Smooth muscle cell (in vitro differentiated cells): ENCODE measurements around the gene STAMBP. TPM values are rescaled to one million over a fixed set of nuclear protein-coding genes. Genes with fewer than 3 reads are reported as not detected.
"Not testable (repeated sequence)": the region's sequence is repeated elsewhere in the genome, so short reads cannot be mapped to it uniquely, and the experiment has no call there.

ENCODE experiments used
- DNase-seq: peaks from one replicate; lab custom pipeline; 2025; ENCODE audit not compliant: unreplicated experiment; lab: John Stamatoyannopoulos, UW
- H2AFZ ChIP-seq: fragments of 200-600 bp; sonication (generic); 2 replicates; pipeline ENCODE4 v1.6.0; 2016; ENCODE audit warnings: antibody characterized with exemption, low read depth, mild to moderate bottlenecking
- H3F3A ChIP-seq: fragments of 200-600 bp; sonication (generic); 2 replicates; pipeline ENCODE4 v1.6.0; 2017; ENCODE audit warnings: antibody characterized with exemption, low read depth
- H3K27ac ChIP-seq: fragments of 200-600 bp; sonication (generic); 2 replicates; pipeline ENCODE4 v1.5.1; 2016; ENCODE audit warnings: low read depth, mild to moderate bottlenecking
- H3K27me3 ChIP-seq: fragments of 200-600 bp; sonication (generic); 2 replicates; pipeline ENCODE4 v1.6.1; 2016; ENCODE audit warnings: low read depth, mild to moderate bottlenecking
- H3K36me3 ChIP-seq: fragments of 200-600 bp; sonication (generic); 2 replicates; pipeline ENCODE4 v1.5.1; 2016; ENCODE audit warnings: low read depth
- H3K4me1 ChIP-seq: fragments of 200-600 bp; sonication (generic); 2 replicates; pipeline ENCODE4 v1.5.1; 2016; ENCODE audit warnings: low read depth
- H3K4me2 ChIP-seq: fragments of 200-600 bp; sonication (generic); 2 replicates; pipeline ENCODE4 v1.6.0; 2016; ENCODE audit warnings: mild to moderate bottlenecking
- H3K4me3 ChIP-seq: fragments of 200-600 bp; sonication (generic); 2 replicates; pipeline ENCODE4 v1.5.1; 2016; ENCODE audit warnings: mild to moderate bottlenecking
- H3K79me2 ChIP-seq: fragments of 200-600 bp; sonication (generic); 2 replicates; pipeline ENCODE4 v1.6.0; 2016; ENCODE audit warnings: low read depth, mild to moderate bottlenecking
- H3K9ac ChIP-seq: fragments of 200-600 bp; sonication (generic); 2 replicates; pipeline ENCODE4 v1.6.0; 2016; ENCODE audit warnings: low read depth
- H3K9me3 ChIP-seq: fragments of 200-600 bp; sonication (generic); replicated peaks from 2 replicates; pipeline ENCODE4 v1.5.1; 2016; ENCODE audit warnings: low read depth
- H4K20me1 ChIP-seq: fragments of 200-600 bp; sonication (generic); 2 replicates; pipeline ENCODE4 v1.6.0; 2016; ENCODE audit warnings: low read depth
- CTCF ChIP-seq: fragments of 200-600 bp; sonication (generic); IDR thresholded peaks from 2 replicates; pipeline ENCODE4 v1.5.1; 2017; ENCODE audit warnings: borderline replicate concordance, mild to moderate bottlenecking, antibody characterized with exemption; ENCODE audit not compliant: insufficient read depth, poor library complexity, severe bottlenecking
- WGBS: methylation state at CpG from one replicate; pipeline ENCODE4 v1.1.7; 2016; ENCODE audit warnings: low lambda C conversion rate; 5-methylcytosine and 5-hydroxymethylcytosine counted together
- polyA plus RNA-seq: library from polyadenylated mRNA; unstranded; fragments of >200 nt; fragmentation: Nextera tagmentation; extraction: Ambion mirVana; gene quantifications from 2 replicates; pipeline ENCODE4 v1.2.1, GENCODE V29; 2016
- total RNA-seq: library from RNA; depleted of rRNA; stranded (reverse); fragments of >200 nt; gene quantifications from 2 replicates; pipeline ENCODE4 v1.2.3, GENCODE V29; 2014

The STAMBP gene
- total and polyA plus RNA-seq, 2 experiments from 2014 or later: 48.5 to 61.1 TPM

- Histone ChIP-seq H3K4me3 (no peak overlapping the region), H3K27me3 (no peaks in the 10 kb centered on the region), H3K4me1 (peaks cover 6% of the 10 kb centered on the region), H3K9me3 (no peaks in the 10 kb centered on the region), H2AFZ (no peak overlapping the region), H3F3A (no peaks in the 10 kb centered on the region), H4K20me1 (peaks cover 10% of the 10 kb centered on the region), H3K79me2 (peaks cover 9% of the 10 kb centered on the region), H3K27ac (no peak overlapping the region), H3K36me3 (no peaks in the 10 kb centered on the region), H3K4me2 (no peak overlapping the region), H3K9ac (no peak overlapping the region)
- DNase-seq: no peak
- no peak for TF ChIP-seq CTCF
- 89% methylated on average over 8 of the region's 8 CpGs for WGBS
These were observed 71.1 kb downstream of the STAMBP start for GRCh38 chr2:73899801-73900336.

GRCh38 chr2:73901143-73901542, 72.4 kb downstream of the STAMBP start:
- Histone ChIP-seq H3K36me3 (no peaks in the 10 kb centered on the region), H3K9me3 (no peaks in the 10 kb centered on the region), H3F3A (no peaks in the 10 kb centered on the region), H3K27ac (no peak overlapping the region), H3K27me3 (no peaks in the 10 kb centered on the region), H3K4me3 (no peak overlapping the region), H2AFZ (no peak overlapping the region), H3K79me2 (peaks cover 9% of the 10 kb centered on the region), H4K20me1 (peaks cover 10% of the 10 kb centered on the region), H3K4me1 (peaks cover 6% of the 10 kb centered on the region), H3K9ac (no peak overlapping the region), H3K4me2 (no peak overlapping the region)
- no peak for TF ChIP-seq CTCF
- WGBS: 96% methylated on average over 10 of the region's 10 CpGs
- DNase-seq: no peak

GRCh38 chr2:73902284-73902683, 73.5 kb downstream of the STAMBP start:
- H3K4me1 ChIP-seq: no peaks in the 10 kb centered on the region
- no peak for TF ChIP-seq CTCF
- H4K20me1 ChIP-seq: peaks cover 16% of the 10 kb centered on the region
- no peak overlapping the region for H3K9ac ChIP-seq
- DNase-seq: no peak
- H3K9me3 ChIP-seq: no peaks in the 10 kb centered on the region
- no peaks in the 10 kb centered on the region for H3K27me3 ChIP-seq
- H3K36me3 ChIP-seq: no peaks in the 10 kb centered on the region
- no peak overlapping the region for H3K4me2 ChIP-seq
- H3F3A ChIP-seq: no peaks in the 10 kb centered on the region
- no peak overlapping the region for H3K27ac ChIP-seq
- H2AFZ ChIP-seq: no peak overlapping the region
- 86% methylated on average over 4 of the region's 4 CpGs for WGBS
- peaks cover 4% of the 10 kb centered on the region for H3K79me2 ChIP-seq
- H3K4me3 ChIP-seq: no peak overlapping the region

GRCh38 chr2:73903313-73903712, 74.6 kb downstream of the STAMBP start:
- Histone ChIP-seq H4K20me1 (peaks cover 16% of the 10 kb centered on the region), H3K4me1 (no peaks in the 10 kb centered on the region), H3K4me2 (no peak overlapping the region), H3K4me3 (no peak overlapping the region), H3F3A (no peaks in the 10 kb centered on the region), H3K27me3 (no peaks in the 10 kb centered on the region), H3K36me3 (no peaks in the 10 kb centered on the region), H3K9ac (no peak overlapping the region), H3K27ac (no peak overlapping the region), H2AFZ (no peak overlapping the region), H3K79me2 (no peaks in the 10 kb centered on the region), H3K9me3 (no peaks in the 10 kb centered on the region)
- TF ChIP-seq CTCF: no peak
- DNase-seq: no peak
- WGBS: 36% methylated on average over 4 of the region's 4 CpGs

GRCh38 chr2:73903949-73904613, 75.3 kb downstream of the STAMBP start:
- not testable (repeated sequence) for H3K9ac ChIP-seq, H3K79me2 ChIP-seq, H3F3A ChIP-seq, H3K4me3 ChIP-seq, H3K27me3 ChIP-seq, DNase-seq, H2AFZ ChIP-seq, H3K4me1 ChIP-seq, H3K9me3 ChIP-seq, H3K27ac ChIP-seq, H3K4me2 ChIP-seq, H3K36me3 ChIP-seq
- peaks cover 16% of the 10 kb centered on the region for H4K20me1 ChIP-seq
- 94% methylated on average over 5 of the region's 5 CpGs for WGBS
